GM12892 (cell line): ENCODE measurements around the gene CAMKV.

Source experiments
- POLR2A ChIP-seq: IDR thresholded peaks from 2 replicates; pipeline ENCODE4 v1.6.1; 2011; ENCODE audit warnings: low read depth, low read length, control low read depth
- POLR2AphosphoS5 ChIP-seq: IDR thresholded peaks from 2 replicates; pipeline ENCODE4 v1.6.1; 2011; ENCODE audit warnings: low read depth, low read length, control low read depth

DNA sequence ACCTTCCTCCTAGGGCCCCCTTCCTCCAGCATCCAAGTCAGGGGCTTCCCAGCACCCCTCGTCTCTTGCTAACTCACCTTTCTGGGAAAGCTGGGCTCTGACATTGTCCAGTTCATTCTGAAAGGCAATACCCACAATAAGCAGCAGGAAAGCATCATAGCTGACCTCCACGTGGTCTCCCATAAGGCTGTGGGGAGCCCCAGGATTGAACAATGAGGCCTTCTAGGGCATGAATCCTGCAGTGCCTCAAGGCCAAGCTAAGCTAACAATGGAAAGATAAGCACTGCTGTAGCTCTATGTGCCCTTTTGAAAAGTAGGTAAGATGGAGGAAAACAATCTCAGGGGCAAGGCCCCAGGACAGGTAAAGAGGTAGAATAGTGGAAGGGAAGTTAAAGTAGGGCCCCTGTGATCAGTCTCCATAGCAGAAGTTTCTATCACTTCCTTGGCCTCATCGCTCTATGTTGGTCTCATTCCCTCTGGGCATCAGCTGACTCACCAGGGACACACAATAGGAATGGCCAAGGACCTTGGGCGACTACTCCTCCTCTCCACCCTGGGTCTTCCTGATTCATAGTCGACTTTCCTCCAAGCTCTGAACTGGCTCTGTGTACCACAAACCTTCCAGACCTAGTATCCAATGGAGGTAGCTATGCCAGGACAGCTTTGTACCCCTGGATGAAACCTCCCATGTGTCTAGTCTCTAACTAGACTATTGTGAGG is 25.1 kb downstream of the CAMKV start:
- TF ChIP-seq POLR2AphosphoS5 (no peak), POLR2A (no peak)
